GM21381 (cell line): ENCODE results near the gene DYNC1I2.
"Not testable (repeated sequence)": the region's sequence is repeated elsewhere in the genome, so short reads cannot be mapped to it uniquely, and the experiment has no call there.

Experiments
- ATAC-seq: cut with Tn5 transposase; IDR thresholded peaks from one replicate; pipeline ENCODE4 v1.9.1; 2021; ENCODE audit warnings: mild to moderate bottlenecking, moderate library complexity; ENCODE audit not compliant: unreplicated experiment

DYNC1I2 gene

DNA sequence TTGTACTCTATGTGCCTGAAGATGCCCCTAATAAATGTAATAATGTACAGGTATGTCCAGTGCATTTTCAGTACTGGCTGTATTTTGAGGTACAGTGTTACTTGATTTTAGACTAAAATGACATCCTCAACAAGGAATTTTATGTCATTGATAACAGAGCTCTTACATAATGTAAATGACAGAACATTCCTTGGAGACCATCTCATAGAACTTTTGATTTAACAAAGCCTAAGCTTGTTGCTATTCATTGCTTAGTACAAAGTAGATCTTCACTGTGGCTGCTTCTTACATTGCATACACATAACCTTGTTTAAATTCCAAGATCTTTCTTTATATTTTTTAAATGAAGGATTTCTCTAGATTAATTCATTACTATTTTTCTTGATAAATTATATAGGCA is 24.1 kb downstream of the DYNC1I2 start:
- no peak for ATAC-seq

GRCh38 chr2:171712051-171712450 is 24.8 kb downstream of the DYNC1I2 start:
- ATAC-seq = no peak

GRCh38 chr2:171718720-171719119 is 31.5 kb downstream of the DYNC1I2 start:
- ATAC-seq = no peak

DNA sequence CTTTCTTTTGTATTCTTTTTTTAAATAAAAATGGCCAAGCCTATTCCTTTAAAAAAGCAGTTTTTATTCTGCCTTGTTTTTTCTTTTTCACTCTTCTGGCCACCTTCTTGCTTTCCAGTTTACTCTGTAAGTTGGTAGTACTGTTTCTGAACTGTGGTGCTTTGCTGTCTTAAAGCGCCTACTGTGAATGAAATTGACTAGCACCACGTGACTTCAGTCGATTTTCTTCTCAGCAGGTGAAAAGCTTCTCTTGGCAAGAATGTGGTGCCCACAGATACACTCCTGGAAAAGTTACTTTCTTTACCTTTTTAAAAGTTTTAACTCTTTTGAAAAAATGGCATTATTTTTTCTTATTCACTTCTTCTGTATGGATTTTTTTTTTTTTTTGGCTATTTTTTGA is 32.4 kb downstream of the DYNC1I2 start:
- no peak for ATAC-seq

DNA sequence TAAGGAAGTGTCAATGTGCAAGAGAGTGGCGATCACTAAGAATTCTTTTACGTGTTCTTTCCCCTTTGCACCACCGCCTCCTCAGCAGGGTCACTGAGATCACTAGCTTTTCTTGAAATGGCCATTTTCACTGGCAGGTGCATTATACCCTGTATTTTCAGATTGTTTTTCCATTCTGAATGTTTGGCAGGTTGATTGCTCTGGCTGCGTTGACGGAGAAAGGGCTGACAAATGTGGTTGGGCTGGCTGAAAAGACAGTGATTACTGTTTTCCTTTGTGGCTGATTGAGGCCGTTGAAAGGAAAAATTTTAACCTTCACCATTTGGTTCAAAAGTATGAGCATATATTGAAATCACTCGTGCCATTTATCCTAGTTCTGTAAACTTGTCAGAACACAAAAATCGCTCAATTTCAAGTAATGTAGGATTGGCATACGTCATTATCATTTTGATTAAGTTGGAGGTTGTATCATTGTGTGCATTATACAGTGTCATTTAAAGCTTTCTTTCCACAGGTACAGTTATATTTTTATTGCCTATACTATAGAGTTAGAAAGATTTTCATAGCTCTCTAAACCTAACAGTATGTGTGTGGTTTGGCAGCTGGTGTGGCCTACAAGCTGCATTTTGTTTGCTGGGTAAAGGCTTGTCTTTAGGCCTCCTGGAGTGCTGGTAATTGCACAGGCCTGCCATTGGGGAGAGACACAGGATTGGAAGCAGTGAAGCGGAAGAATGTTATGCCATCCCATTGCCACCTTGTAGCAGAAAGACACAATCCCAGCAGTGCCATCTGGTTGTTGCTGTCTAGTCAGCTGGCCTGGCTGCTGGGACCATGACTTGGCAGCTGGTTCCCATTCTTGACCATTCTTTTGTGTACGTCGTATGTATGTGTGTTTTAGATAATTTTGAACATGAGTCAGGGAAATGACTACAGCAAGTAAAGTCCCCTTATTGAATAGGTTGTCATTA is 36.7 kb downstream of the DYNC1I2 start:
- no peak for ATAC-seq

DNA sequence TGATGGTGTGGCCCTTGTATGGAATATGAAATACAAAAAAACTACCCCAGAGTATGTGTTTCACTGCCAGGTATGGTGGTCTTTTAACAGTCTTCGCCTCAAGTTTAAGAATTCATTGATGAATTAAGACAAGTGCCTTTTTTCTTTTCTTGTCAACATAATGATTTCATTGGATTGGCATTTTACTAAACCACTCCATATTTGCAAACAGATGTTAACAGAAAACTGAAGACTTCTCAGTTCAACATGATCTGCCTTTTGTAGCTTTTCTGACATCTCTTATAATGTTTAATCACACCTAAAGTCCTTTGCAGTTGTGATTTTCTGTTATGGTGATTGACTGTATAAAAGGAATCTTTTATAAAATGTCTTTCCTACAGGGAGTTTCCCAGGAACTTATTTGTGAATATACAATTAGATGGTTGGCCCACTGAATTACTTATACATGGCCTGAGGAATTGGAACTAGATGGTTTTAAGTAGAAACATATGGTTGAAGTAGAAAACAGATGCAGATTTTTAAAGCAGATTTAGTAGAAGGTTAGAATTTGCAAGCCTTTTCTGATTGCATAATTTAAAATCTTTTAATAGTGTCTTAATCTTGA is 39.7 kb downstream of the DYNC1I2 start:
- no peak for ATAC-seq

- ATAC-seq = no peak
Observed at GRCh38 chr2:171728989-171729951, 42.0 kb downstream of the DYNC1I2 start.

DNA sequence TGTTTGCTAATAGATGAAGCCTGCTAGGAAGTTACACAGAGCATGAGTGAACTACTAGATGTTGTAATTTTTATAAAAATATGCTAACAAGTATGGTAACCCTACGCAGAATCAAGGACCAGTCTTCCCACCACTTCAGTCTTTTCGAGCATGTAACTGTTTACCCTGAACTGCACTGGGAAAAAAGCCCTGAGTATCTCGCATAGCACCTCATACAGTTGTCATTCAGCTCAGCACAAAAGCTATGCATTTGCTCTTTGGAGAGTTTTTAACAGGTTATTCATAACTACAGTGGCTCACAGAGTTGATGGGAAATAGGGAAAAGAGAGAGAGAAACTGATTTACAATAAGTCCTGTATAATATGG is 42.7 kb downstream of the DYNC1I2 start:
- ATAC-seq = no peak

GRCh38 chr2:171735991-171736710 is 48.9 kb downstream of the DYNC1I2 start:
- ATAC-seq = no peak

DNA sequence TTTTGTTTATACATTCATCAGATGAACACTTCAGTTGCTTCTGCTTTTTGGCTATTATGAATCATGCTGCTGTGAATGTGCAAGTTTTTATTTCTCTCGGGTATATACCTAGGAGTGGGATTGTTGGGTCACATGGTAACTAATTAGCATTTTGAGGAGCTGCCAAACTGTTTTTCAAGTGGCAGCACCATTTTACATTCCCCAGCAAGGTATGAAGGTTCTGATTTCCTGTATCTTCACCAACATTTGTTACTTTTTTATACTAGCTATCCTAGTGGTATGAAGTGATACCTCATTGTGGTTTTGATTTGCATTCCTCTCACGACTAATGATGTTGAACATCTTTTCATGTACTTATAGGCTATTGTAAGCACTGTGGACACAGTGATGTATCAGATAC is 53.9 kb downstream of the DYNC1I2 start:
- ATAC-seq = no peak

DNA sequence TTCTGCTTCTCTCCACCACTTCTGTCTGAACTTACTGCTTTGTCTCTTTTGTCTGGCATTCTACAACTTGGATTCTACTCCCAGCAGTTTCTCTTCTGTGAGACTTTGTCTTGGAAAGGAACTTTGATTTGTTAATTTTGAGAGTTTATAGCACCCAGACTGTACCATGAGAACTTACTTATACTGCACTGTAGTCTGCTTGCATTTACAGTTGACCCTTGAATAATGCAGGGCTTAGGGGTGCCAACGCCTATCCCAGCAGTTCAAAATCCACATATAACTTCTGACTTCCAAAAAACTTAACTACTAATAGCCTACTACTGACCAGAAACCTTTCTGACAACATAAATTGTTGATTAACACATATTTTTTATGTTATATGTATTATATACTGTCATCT is 55.5 kb downstream of the DYNC1I2 start:
- no peak for ATAC-seq

DNA sequence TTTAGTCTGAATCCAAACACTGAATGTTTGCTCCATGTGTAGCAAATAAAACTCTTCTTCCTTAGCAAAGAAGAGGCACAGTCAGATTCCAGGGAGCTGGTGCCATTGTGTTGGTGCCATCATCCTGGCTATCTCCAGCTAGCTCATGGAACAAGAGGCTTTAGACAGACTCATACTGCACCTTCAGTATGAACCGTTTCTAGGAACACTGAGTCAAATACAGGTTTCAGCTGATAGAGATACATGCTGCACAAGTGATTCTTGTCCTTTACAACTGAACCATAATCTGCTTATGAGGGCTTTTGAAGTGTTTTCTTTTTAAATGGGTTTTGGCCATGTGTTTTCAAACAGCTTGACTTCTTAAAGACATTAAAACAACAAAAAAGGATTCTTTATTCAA is 57.9 kb downstream of the DYNC1I2 start:
- no peak for ATAC-seq

DNA sequence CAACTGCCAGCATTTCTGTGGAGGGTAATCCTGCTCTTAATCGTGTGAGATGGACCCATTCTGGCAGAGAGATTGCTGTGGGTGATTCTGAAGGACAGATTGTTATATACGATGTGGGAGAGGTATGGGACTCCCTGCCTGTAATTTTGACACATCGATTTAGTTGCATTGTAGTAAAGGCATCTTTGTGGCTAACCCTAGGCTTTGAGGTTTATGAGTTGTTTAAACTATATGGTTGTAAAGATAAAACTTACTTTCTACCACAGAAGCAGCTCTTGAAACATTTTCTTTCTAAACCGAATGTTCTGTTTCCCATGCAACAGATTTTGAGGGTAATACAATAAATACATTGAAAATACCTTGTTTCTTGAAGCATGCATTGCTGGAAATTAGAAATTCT is 58.5 kb downstream of the DYNC1I2 start:
- ATAC-seq = no peak

DNA sequence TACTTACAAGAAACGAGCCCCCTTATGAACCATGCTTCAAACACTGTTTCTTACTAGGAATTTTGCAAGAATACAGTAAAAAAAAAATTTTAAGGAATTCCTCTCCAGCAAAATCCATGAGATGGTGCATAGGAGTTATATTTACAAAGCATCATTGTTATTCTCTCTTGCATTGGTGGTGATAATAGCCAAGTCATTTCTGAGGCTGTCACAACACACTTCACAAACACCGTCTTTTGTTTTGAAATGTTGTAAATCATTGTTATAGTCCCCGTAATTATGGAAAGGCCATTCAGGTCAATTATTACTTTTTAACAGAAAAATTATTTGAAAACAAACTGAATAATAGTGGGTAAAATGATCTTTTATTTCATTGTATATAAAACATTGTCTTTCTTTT is 60.1 kb downstream of the DYNC1I2 start:
- ATAC-seq = no peak

- ATAC-seq = no peak
Observed at GRCh38 chr2:171754254-171754939, 67.1 kb downstream of the DYNC1I2 start.

GRCh38 chr2:171758762-171759161 is 71.5 kb downstream of the DYNC1I2 start:
- ATAC-seq = not testable (repeated sequence)

DNA sequence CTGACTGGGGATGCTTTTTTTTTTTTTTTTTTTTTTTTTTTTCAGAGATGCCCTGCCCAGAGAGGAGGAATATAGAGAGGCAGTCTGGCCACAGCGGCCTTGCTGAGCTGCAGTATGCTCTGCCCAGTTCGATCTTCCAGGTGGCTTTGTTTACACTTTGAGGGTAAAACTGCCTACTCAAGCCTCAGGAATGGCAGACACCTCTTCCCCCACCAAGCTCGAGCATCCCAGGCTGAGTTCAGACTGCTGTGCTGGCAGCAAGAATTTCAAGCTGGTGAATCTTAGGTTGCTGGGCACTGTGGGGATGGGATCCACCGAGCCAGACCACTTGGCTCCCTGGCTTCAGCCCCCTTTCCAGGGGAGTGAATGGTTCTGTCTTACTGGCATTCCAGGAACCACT is 73.9 kb downstream of the DYNC1I2 start:
- not testable (repeated sequence) for ATAC-seq

DNA sequence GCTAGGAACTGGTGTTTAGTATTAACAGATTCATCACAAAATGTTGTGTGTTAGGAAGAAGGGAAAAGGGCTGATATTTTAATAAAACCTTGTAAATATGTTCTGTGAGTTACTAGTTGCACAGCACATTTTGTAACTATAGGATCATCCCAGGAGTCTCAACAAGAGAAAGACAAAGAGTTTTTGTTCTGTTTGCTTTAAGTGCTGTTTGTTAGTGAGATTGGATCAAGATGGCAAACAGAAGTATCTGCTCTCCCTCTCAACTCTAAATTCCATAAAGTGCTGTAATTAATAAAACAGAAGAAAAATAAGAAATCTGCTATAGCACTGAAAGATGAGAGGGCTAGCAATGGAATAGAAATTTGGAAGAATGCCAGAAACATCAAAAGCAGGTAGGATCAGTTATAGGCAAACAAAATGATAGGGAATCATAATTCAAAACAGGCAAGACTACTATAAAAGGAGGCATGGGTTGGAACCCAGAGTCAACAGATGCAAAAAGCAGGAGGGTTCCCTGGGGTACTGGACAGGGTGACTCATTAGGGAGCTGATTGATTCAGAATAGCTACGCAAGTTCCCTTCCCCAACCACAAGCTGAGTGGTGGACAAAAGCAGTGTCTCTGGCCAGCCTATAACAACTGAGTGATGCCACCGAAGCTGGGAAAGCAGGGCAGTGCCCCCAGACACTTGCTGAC is 75.8 kb downstream of the DYNC1I2 start:
- no peak for ATAC-seq

GRCh38 chr2:171763602-171764001 is 76.3 kb downstream of the DYNC1I2 start:
- ATAC-seq = no peak
